NCI-H1092 (cell line): Measurements from ENCODE around the gene MBL2.

Experiments
- DNase-seq: peaks from one replicate; lab custom pipeline; 2025; lab: John Stamatoyannopoulos, UW

MBL2 gene

DNA sequence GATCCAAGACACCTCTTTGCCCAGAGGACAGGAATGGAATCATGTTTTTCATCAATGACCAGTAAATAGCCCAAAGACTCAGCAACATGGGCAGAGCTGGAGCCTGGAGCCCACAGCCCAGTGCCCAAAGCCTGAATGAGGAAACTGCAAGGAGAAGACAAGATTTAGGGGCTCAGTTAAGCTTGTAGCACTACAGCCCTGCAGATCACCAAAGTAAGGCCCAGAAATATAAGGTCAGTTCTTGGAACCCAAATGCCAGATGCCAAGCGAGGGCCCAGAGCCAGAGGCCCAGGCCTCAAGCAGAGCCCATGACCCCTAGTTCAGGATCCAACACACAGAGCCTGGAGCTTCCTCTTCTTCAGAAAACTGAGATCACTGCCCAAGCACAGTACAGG, 32.4 kb downstream of the MBL2 start:
- no peak for DNase-seq

DNA sequence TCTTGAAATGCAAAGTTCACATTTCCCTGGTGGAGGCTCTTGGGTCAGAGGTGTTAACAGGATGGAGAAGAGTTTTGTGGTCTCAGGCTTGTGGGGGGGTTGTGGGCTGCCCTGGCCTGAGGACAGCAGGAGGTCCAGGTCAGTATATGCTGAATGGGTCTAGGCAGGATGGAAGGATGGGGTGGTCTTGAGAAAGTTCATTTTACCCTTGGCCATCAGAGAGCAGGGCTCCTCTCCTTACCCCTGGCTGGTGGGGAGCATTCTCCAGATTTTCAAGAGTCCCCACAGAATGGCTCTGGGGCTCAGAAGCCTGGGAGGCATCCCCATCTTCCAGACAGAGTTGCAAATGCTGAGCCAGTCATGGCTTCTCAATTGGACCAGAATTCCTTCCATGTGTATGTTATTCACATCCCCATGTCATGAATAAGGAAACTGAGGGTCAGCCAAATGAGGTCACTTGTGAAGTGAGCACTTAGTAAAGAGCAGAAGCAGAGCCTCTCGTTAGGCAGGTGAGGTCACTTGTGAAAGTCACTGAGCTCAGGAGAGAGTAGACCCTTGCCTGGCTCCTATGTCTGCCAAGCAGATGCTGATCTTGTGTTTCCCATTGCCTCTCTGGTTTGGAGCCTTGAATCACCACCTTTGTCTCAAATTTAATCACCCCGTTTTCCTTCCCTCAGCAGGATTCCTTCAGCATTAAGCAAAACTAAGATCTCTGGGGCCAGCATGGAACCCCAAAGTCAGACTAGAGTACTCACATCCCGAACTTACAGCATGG, 33.0 kb downstream of the MBL2 start:
- DNase-seq = no peak

DNA sequence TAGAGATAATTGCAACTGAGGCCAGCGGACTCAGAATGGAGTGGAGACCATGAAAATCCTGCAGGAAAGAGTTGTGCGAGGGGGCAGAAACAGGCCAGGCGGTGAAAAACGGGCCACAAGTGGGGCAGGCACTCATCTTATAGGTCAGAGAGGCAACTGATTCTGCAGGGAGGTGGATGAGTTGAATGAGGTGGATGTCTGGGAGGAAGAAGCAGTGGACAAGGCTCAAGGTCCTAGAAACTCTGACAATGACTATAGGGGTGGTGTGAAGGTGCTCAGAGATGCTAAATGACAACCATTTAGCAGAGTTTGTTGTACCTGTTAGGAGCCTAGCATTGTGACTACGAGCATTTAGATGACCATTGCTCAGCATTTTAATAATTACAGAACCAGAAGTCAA, 33.6 kb downstream of the MBL2 start:
- no peak for DNase-seq

DNA sequence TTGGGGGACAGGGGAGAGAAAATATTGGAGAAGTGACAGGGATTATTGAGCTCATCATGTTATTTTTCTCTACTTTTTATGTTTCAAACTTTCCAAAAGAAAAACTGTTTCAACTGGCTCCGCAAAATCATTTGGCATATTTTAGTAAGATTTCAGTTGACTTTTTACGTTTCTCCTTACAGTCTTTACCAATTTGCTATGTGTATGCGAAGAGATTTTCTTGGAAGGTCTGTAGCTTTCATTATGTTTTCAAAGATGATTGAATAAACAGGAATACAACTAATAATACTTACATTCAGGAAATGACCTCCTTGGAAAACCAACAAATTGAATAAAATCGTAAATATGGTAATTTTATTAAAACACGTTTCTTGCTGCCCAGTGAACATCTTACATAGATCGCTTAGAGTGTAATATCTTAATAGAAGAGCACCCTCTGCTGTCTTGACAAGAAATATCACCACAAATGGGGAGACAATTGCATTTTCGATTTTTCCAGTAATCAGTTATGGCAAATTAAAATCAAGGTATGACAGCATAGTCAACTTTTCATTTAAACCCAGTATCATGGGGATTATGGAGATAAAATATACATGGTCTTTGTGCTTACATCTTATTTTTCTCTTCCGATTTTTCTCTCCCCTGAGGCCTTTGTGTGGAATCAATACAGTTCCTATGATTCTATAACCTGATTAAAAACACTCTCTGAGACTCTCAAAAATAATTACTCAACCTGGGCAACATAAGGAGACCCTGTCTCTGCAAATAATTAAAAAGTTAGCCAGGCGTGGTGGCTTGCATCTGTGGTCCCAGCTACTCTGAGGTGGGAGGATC, 43.1 kb downstream of the MBL2 start:
- no peak for DNase-seq

DNA sequence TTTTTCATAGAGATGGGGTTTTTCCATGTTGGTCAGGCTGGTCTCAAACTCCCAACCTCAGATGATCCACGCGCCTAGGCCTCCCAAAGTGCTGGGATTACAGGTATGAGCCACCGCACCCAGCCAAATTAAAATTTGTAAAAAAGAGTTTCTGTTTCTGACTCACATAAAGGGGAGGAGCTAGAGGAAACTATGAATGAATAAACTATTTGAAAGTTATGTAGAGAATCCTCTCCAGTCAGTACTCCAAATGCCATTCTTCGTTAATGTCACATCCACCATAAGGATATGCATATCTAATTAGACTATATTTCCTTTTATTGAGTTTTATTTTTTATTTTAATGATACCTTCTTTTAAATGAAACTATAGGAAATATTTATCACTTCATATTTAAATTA, 52.6 kb downstream of the MBL2 start:
- DNase-seq = no peak
